GM10266 (cell line): Measurements from ENCODE around the gene LMBRD2.

Experiments
- DNase-seq: peaks from one replicate; pipeline ENCODE4 v3.0.0; 2012; ENCODE audit errors: extremely low spot score
- CTCF ChIP-seq: IDR thresholded peaks from 2 replicates; pipeline ENCODE4 v1.5.1; 2012; ENCODE audit warnings: mild to moderate bottlenecking, low read depth; ENCODE audit not compliant: control insufficient read depth, insufficient read depth; ENCODE audit errors: missing control alignments

LMBRD2 gene

GRCh38 chr5:36173426-36173825, 21.7 kb upstream of the LMBRD2 start:
- no peak for TF ChIP-seq CTCF
- no peak for DNase-seq

GRCh38 chr5:36172599-36172998, 20.9 kb upstream of the LMBRD2 start:
- no peak for TF ChIP-seq CTCF
- DNase-seq, result no peak

- no peak for DNase-seq
- TF ChIP-seq CTCF, result no peak
Observed at GRCh38 chr5:36170832-36171424, 19.2 kb upstream of the LMBRD2 start.

- no peak for TF ChIP-seq CTCF
- no peak for DNase-seq
Observed at GRCh38 chr5:36168737-36169136, 17.1 kb upstream of the LMBRD2 start.

- DNase-seq, result no peak
- TF ChIP-seq CTCF, result no peak
Observed at GRCh38 chr5:36164461-36164860, 12.8 kb upstream of the LMBRD2 start.

- no peak for TF ChIP-seq CTCF
- no peak for DNase-seq
Observed at GRCh38 chr5:36162810-36163486, 11.3 kb upstream of the LMBRD2 start.

GRCh38 chr5:36161361-36161760, 9.7 kb upstream of the LMBRD2 start:
- DNase-seq, result no peak
- no peak for TF ChIP-seq CTCF
